HepG2 (cell line): ENCODE results near the gene ZFP64. TPM values are rescaled to one million over a fixed set of nuclear protein-coding genes. Genes with fewer than 3 reads are reported as not detected.

ENCODE experiments used
- CHD4 ChIP-seq: fragments of 200-600 bp; sonication (generic); IDR thresholded peaks from 2 replicates; pipeline ENCODE4 v1.7.0; 2017; ENCODE audit warnings: mild to moderate bottlenecking, low read length, borderline replicate concordance
- FOSL1 ChIP-seq: sonication (generic); formaldehyde crosslinking; IDR thresholded peaks from 2 replicates; pipeline ENCODE4 v1.9.0; 2021; ENCODE audit warnings: missing genetic modification reagents, borderline replicate concordance
- HMGXB3 ChIP-seq: sonication (generic); formaldehyde crosslinking; IDR thresholded peaks from 2 replicates; pipeline ENCODE4 v1.4.0; 2020; ENCODE audit warnings: missing genetic modification reagents, borderline replicate concordance
- KLF16 ChIP-seq, 2 experiments: sonication (generic) in 1 of 2; formaldehyde crosslinking in 1 of 2; IDR thresholded peaks; 2 replicates each; pipeline versions ENCODE4 v1.6.1 to v1.8.0; 2016 to 2023; ENCODE audit warnings: missing genetic modification reagents in 2 of 2, missing compliant biosample characterization in 1 of 2
- MBNL3 ChIP-seq: fragments of 250-450 bp; sonication (Bioruptor Pico); conservative IDR thresholded peaks from 2 replicates; pipeline ENCODE4 v1.8.0; 2022; ENCODE audit warnings: mild to moderate bottlenecking, inconsistent platforms
- MLLT10 ChIP-seq: sonication (generic); formaldehyde crosslinking; IDR thresholded peaks from 2 replicates; pipeline ENCODE4 v1.4.0; 2020; ENCODE audit warnings: missing genetic modification reagents
- RORA ChIP-seq: sonication (generic); formaldehyde crosslinking; IDR thresholded peaks from 2 replicates; pipeline ENCODE4 v1.5.0; 2020; ENCODE audit warnings: mild to moderate bottlenecking, missing genetic modification reagents, moderate library complexity
- USF2 ChIP-seq, 2 experiments: sonication (generic) in 1 of 2; formaldehyde crosslinking in 1 of 2; IDR thresholded peaks; 2 replicates each; pipeline versions ENCODE4 v1.5.1 to v1.6.1; 2011 to 2020; ENCODE audit warnings: borderline replicate concordance in 1 of 2, low read depth in 1 of 2, low read length in 1 of 2, mild to moderate bottlenecking in 1 of 2, missing genetic modification reagents in 1 of 2, moderate library complexity in 1 of 2
- ZFP1 ChIP-seq: IDR thresholded peaks from 2 replicates; pipeline ENCODE4 v1.6.1; 2016
- ZFYVE20 ChIP-seq: sonication (generic); formaldehyde crosslinking; IDR thresholded peaks from 2 replicates; pipeline ENCODE4 v1.8.0; 2023; ENCODE audit warnings: low read depth, mild to moderate bottlenecking, moderate library complexity, missing genetic modification reagents, borderline replicate concordance
- ZMYM4 ChIP-seq: sonication (generic); formaldehyde crosslinking; IDR thresholded peaks from 2 replicates; pipeline ENCODE4 v1.8.1; 2023; ENCODE audit warnings: mild to moderate bottlenecking, missing genetic modification reagents
- ZNF333 ChIP-seq: sonication (generic); formaldehyde crosslinking; IDR thresholded peaks from 2 replicates; pipeline ENCODE4 v1.4.0; 2020; ENCODE audit warnings: mild to moderate bottlenecking, missing genetic modification reagents, borderline replicate concordance
- ZNF33A ChIP-seq: sonication (generic); formaldehyde crosslinking; IDR thresholded peaks from 2 replicates; pipeline ENCODE4 v1.5.1; 2020; ENCODE audit warnings: missing genetic modification reagents, mild to moderate bottlenecking, moderate library complexity, borderline replicate concordance
- ZNF350 ChIP-seq: sonication (generic); formaldehyde crosslinking; IDR thresholded peaks from 2 replicates; pipeline ENCODE4 v1.4.0; 2020; ENCODE audit warnings: mild to moderate bottlenecking, low read depth, missing genetic modification reagents, borderline replicate concordance
- ZNF441 ChIP-seq: sonication (generic); formaldehyde crosslinking; IDR thresholded peaks from 2 replicates; pipeline ENCODE4 v1.7.0; 2021; ENCODE audit warnings: missing genetic modification reagents, borderline replicate concordance
- polyA plus RNA-seq, 8 experiments: library from polyadenylated mRNA; depleted of rRNA in 3 of 8; stranded (reverse) in 7 of 8; unstranded in 1 of 8; fragments of >200 nt; fragmentation: Illumina TruSeq in 4 of 8; extraction: Trizol in 4 of 8; gene quantifications; 2 replicates each; pipeline versions ENCODE4 v1.2.1 to v1.2.3, GENCODE V29; 2011 to 2016; ENCODE audit warnings: low read depth in 4 of 8, missing spikeins in 1 of 8, mixed read lengths in 1 of 8; ENCODE audit not compliant: insufficient read depth in 1 of 8
- total RNA-seq, 5 experiments: library from RNA; depleted of rRNA; stranded (reverse); fragments of >200 nt; fragmentation: Illumina TruSeq; extraction: Trizol; gene quantifications; 2 replicates each; pipeline ENCODE4 v1.2.3, GENCODE V29; 2016; ENCODE audit warnings: low read depth in 1 of 5
- TF ChIP-seq, protein P1 (sequence below): sonication (generic); formaldehyde crosslinking; conservative IDR thresholded peaks from 2 replicates; pipeline ENCODE4 v1.8.0; 2022; ENCODE audit warnings: mild to moderate bottlenecking, moderate library complexity, missing genetic modification reagents
- TF ChIP-seq, protein P2 (sequence below): sonication (generic); formaldehyde crosslinking; IDR thresholded peaks from 2 replicates; pipeline ENCODE4 v1.5.0; 2020; ENCODE audit warnings: mild to moderate bottlenecking, missing genetic modification reagents, borderline replicate concordance
- TF ChIP-seq, protein P3 (sequence below): IDR thresholded peaks from 2 replicates; pipeline ENCODE4 v1.6.1; 2016

ZFP64 gene
- total and polyA plus RNA-seq, 2 of the 13 experiments (the other 11 are each of a cell fraction or from before 2014, with no cell fraction given), result 12.0 to 24.3 TPM

GRCh38 chr20:52231230-52231746, 39.7 kb upstream of the ZFP64 start (continued):
- TF ChIP-seq MLLT10 (CRISPR knock-in tag), result no peak
- TF ChIP-seq HMGXB3 (CRISPR knock-in tag), result peak; percentile 70; the same call in 1 of the 2 replicates
- peak; percentile 70; the same call in 1 of the 2 replicates for TF ChIP-seq CHD4
- TF ChIP-seq USF2 (IDR thresholded peaks at IDR 0.05; ENCODE audit: low read depth, low read length), result no peak
- no peak for TF ChIP-seq USF2 (CRISPR knock-in tag; IDR thresholded peaks at IDR 0.05; ENCODE audit: borderline replicate concordance)
- TF ChIP-seq, protein P1, sequence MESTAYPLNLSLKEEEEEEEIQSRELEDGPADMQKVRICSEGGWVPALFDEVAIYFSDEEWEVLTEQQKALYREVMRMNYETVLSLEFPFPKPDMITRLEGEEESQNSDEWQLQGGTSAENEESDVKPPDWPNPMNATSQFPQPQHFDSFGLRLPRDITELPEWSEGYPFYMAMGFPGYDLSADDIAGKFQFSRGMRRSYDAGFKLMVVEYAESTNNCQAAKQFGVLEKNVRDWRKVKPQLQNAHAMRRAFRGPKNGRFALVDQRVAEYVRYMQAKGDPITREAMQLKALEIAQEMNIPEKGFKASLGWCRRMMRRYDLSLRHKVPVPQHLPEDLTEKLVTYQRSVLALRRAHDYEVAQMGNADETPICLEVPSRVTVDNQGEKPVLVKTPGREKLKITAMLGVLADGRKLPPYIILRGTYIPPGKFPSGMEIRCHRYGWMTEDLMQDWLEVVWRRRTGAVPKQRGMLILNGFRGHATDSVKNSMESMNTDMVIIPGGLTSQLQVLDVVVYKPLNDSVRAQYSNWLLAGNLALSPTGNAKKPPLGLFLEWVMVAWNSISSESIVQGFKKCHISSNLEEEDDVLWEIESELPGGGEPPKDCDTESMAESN (CRISPR knock-in tag), result no peak
- TF ChIP-seq ZNF333 (CRISPR knock-in tag), result no peak
- TF ChIP-seq KLF16 (CRISPR knock-in tag; IDR thresholded peaks at IDR 0.05), result peak in 1 of 2 experiments; percentile 62; a peak in 1 of 4 replicates
- TF ChIP-seq ZFYVE20 (CRISPR knock-in tag), result no peak
- TF ChIP-seq, protein P2, sequence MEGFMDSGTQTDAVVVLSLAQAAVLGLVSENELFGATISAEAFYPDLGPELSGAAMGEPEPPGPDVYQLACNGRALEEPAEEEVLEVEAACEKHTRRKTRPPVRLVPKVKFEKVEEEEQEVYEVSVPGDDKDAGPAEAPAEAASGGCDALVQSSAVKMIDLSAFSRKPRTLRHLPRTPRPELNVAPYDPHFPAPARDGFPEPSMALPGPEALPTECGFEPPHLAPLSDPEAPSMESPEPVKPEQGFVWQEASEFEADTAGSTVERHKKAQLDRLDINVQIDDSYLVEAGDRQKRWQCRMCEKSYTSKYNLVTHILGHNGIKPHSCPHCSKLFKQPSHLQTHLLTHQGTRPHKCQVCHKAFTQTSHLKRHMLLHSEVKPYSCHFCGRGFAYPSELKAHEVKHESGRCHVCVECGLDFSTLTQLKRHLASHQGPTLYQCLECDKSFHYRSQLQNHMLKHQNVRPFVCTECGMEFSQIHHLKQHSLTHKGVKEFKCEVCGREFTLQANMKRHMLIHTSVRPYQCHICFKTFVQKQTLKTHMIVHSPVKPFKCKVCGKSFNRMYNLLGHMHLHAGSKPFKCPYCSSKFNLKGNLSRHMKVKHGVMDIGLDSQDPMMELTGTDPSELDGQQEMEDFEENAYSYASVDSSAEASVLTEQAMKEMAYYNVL (CRISPR knock-in tag), result peak; percentile 99
- no peak for TF ChIP-seq MBNL3
- no peak for TF ChIP-seq RORA
- no peak for TF ChIP-seq ZNF441
- TF ChIP-seq, protein P3, sequence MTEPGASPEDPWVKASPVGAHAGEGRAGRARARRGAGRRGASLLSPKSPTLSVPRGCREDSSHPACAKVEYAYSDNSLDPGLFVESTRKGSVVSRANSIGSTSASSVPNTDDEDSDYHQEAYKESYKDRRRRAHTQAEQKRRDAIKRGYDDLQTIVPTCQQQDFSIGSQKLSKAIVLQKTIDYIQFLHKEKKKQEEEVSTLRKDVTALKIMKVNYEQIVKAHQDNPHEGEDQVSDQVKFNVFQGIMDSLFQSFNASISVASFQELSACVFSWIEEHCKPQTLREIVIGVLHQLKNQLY (CRISPR knock-in tag), result no peak
- TF ChIP-seq FOSL1 (CRISPR knock-in tag), result no peak
- no peak for TF ChIP-seq ZNF33A (CRISPR knock-in tag)
- TF ChIP-seq ZMYM4 (CRISPR knock-in tag), result peak; percentile 85; the same call in 1 of the 2 replicates
- no peak for TF ChIP-seq ZNF350
- TF ChIP-seq ZFP1, result 0 out of 2 replicates have a peak, but pooled peaks have one; percentile 44
